Stimulated activated naive CD4-positive, alpha-beta T cell (primary cell): Measurements from ENCODE around the gene WDR89.
"Not testable (repeated sequence)": the region's sequence is repeated elsewhere in the genome, so short reads cannot be mapped to it uniquely, and the experiment has no call there.

ENCODE experiments used
- DNase-seq, 6 experiments: peaks; one replicate each; lab custom pipeline; 2025; lab: John Stamatoyannopoulos, UW

Gene WDR89, protein sequence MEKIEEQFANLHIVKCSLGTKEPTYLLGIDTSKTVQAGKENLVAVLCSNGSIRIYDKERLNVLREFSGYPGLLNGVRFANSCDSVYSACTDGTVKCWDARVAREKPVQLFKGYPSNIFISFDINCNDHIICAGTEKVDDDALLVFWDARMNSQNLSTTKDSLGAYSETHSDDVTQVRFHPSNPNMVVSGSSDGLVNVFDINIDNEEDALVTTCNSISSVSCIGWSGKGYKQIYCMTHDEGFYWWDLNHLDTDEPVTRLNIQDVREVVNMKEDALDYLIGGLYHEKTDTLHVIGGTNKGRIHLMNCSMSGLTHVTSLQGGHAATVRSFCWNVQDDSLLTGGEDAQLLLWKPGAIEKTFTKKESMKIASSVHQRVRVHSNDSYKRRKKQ

GRCh38 chr14:63641473-63642228 lies at the start of gene WDR89:
TSS of gene WDR89 (minus strand) at chr14:63641871. CDS start at chr14:63599942, 41,929 bp downstream.
- peak; percentile 87 to 99 (median 97) for DNase-seq

DNA sequence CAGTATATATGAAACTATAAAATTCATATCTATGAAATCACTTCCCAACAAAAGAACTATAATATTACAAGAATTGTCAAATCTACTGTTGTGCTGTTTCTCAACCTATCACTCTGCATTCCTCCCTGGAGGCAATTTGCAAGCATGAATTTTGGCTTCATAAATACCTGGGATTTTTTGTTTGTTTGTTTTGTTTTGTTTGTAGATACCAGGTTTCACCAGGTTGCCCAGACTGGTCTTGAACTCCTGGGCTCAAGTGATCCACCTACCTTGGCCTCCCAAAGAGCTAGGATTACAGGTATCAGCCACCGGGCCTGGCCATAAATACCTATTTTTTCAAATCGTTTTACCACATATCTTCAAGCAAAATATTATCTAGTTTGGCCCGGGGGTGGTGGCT lies 47.5 kb upstream of the WDR89 start:
- no peak for DNase-seq

DNA sequence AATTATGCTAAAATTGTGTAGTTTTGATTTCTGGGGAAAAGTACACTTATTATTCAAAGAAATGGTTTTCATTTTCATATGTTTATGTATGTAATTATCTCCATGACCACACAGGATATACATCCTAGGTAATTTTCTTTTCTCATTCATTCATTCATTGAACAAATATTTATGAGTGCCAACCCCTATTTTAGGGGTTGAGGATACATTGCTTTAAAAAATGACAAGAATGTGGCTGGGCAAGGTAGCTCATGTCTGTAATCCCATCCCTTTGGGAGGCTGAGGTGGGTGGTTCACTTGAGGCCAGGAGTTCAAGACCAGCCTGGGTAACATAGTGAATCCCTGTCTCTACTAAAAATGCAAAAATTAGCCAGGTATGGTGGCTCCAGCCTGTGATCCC lies 45.3 kb upstream of the WDR89 start:
- no peak for DNase-seq

DNA sequence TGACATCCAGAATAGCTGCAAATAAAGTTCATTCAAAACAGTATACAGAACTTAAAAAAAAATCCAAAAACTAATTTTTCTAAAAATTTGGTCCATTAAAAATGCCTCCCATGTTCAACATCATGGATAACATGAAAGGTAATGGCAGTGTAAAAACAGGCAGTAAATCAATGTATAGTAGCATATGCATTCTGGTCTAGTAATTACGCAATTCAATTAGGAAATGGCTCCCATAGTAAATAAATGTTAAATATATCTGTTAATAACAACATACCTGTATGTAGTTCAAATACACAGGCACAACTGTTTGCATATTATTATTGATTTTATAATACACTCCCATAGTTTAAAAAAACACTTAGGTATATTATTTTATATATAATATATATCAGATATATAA lies 43.7 kb upstream of the WDR89 start:
- DNase-seq, result no peak

- DNase-seq, result no peak
Observed at GRCh38 chr14:63682727-63683593, 41.3 kb upstream of the WDR89 start.

DNA sequence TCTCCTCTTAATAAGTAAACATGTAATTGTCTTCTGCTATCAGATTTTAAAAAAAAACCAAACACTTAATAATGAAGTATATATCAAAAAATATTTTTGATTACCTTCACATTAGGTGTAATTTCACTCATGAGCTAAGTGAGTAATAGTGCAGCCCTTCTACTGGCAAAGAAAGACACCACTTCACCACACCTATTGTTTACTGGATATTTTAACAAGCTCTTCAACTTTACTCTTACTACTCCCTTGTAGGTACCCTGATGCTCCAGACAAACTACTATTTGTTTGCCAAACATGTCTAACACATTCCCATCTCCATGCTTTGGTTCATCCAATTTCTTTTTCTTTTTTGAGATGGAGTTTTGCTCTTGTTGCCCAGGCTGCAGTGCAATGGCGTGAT lies 36.9 kb upstream of the WDR89 start:
- no peak for DNase-seq

GRCh38 chr14:63677891-63678379 lies 36.3 kb upstream of the WDR89 start:
- DNase-seq, result no peak

DNA sequence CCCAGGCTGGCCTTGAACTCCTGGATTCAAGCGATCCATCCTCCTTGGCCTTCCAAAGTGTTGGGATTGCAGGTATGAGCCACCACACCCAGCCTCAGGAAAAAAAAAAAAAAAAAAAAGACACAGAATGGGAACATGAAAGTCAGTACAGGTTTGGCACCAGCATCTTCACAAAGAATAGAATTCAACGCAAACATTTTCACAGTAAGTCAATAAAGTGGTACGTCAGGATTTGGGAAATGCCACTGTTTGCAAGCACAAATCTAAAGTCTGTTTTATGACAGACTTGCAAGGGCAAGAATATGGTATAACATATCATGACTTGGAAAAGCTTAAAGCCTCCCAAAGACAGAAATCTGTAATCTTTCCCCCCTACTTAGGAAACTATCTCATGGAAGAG lies 34.9 kb upstream of the WDR89 start:
- DNase-seq, result no peak

GRCh38 chr14:63673886-63674497 lies 32.3 kb upstream of the WDR89 start:
- DNase-seq, result no peak

GRCh38 chr14:63673255-63673654 lies 31.6 kb upstream of the WDR89 start:
- no peak for DNase-seq

- no peak for DNase-seq
Observed at GRCh38 chr14:63672417-63673180, 30.9 kb upstream of the WDR89 start.

GRCh38 chr14:63671987-63672386 lies 30.3 kb upstream of the WDR89 start:
- DNase-seq, result no peak

- no peak for DNase-seq
Observed at GRCh38 chr14:63670692-63671091, 29.0 kb upstream of the WDR89 start.

- no peak for DNase-seq
Observed at GRCh38 chr14:63666335-63666734, 24.7 kb upstream of the WDR89 start.

- no peak for DNase-seq
Observed at GRCh38 chr14:63663428-63664341, 22.0 kb upstream of the WDR89 start.

DNA sequence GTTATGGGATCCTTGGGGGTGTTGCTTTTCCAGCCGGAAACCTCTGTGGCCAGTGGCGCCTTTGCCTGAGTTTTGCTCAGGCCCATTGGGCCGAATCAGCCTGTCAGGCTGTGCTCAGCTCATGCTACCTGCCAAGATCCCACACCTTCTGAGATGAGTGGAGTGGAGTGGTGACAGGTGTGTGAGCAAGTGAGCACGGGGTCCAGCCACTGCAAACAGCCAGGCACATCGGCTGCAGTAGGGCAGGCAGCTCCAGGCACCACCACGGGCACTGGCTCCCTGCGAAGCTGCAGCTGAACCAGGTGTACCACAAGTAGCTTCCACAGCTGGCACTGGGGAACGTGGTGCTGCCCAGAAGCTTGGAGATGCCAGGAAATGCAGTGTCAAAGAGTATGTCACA lies 21.1 kb upstream of the WDR89 start:
- DNase-seq, result no peak

- DNase-seq, result not testable (repeated sequence)
Observed at GRCh38 chr14:63661881-63662280, 20.2 kb upstream of the WDR89 start.

- DNase-seq, result no peak
Observed at GRCh38 chr14:63659726-63660125, 18.1 kb upstream of the WDR89 start.

GRCh38 chr14:63656194-63656593 lies 14.5 kb upstream of the WDR89 start:
- no peak for DNase-seq

DNA sequence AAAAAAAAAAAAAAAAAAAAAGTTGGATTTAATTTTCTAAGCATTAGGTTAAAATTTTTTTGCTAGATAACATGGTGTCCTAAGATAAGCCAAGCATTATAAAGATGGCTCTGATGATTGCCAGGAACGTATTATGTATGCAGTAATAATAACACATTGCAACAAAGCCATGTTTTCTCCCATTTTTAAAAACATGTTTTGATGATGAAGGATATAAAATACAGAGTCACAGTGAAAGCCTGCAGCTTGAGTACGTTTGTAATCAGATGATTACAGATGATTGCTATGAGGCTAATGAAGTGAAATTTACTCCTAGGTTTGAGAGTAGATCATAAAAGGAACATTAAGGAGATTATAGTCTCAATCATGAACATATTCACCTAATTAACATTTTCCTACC lies 13.3 kb upstream of the WDR89 start:
- DNase-seq, result no peak
